ENCODE results near the gene DNAL1. TPM values are rescaled to one million over a fixed set of nuclear protein-coding genes. Genes with fewer than 3 reads are reported as not detected.
"Not testable (repeated sequence)": the region's sequence is repeated elsewhere in the genome, so short reads cannot be mapped to it uniquely, and the experiment has no call there.

The DNAL1 gene
- total RNA-seq, 2 donors from 2014 or later: 22.9 to 30.5 TPM

DNA sequence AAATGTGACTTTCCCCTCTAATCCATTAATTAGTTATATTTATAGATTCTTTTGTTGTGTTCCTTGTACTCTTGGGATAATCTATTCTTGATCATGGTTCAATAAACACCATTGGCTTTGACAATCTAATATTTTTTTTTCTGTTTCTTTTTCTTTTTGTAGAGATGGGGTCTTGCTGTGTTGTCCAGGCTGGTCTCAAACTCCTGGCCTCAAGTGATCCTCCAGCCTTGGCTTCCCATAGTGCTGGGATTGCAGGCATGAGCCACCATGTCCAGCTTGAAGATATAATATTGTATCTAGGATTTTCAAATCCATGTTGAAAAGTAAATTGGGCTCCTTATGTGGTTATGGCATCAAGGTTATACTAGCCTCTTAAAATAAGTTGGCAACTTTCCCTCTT, 6.2 kb downstream of the DNAL1 start:
- no peaks in the 10 kb centered on the region for H3K4me1 Mint-ChIP-seq
- H3K27me3 Mint-ChIP-seq (ENCODE audit: insufficient read depth): no peaks in the 10 kb centered on the region
- no peak for DNase-seq
- no peak overlapping the region for H3K9ac ChIP-seq (ENCODE audit: extremely low read depth, low read length, poor library complexity, severe bottlenecking)
- H3K4me1 ChIP-seq (ENCODE audit: control insufficient read depth, insufficient read depth, low read length): no peaks in the 10 kb centered on the region
- TF ChIP-seq, protein P1, sequence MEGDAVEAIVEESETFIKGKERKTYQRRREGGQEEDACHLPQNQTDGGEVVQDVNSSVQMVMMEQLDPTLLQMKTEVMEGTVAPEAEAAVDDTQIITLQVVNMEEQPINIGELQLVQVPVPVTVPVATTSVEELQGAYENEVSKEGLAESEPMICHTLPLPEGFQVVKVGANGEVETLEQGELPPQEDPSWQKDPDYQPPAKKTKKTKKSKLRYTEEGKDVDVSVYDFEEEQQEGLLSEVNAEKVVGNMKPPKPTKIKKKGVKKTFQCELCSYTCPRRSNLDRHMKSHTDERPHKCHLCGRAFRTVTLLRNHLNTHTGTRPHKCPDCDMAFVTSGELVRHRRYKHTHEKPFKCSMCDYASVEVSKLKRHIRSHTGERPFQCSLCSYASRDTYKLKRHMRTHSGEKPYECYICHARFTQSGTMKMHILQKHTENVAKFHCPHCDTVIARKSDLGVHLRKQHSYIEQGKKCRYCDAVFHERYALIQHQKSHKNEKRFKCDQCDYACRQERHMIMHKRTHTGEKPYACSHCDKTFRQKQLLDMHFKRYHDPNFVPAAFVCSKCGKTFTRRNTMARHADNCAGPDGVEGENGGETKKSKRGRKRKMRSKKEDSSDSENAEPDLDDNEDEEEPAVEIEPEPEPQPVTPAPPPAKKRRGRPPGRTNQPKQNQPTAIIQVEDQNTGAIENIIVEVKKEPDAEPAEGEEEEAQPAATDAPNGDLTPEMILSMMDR (conservative IDR thresholded peaks at IDR 0.05): no peak
- no peak overlapping the region for H3K4me3 Mint-ChIP-seq
- H3K4me3 ChIP-seq (ENCODE audit: low read length): no peak overlapping the region
- H3K9me3 Mint-ChIP-seq: no peaks in the 10 kb centered on the region
- H3K36me3 Mint-ChIP-seq (ENCODE audit: low read depth): peaks cover 37% of the 10 kb centered on the region
- H3K27me3 ChIP-seq (ENCODE audit: control insufficient read depth, insufficient read depth, low read length, poor library complexity, severe bottlenecking): no peaks in the 10 kb centered on the region
- H3K36me3 ChIP-seq (ENCODE audit: control insufficient read depth, insufficient read depth, low read length): peaks cover 31% of the 10 kb centered on the region
- H3K27ac Mint-ChIP-seq: no peak overlapping the region
- no peaks in the 10 kb centered on the region for H3K9me3 ChIP-seq (ENCODE audit: control insufficient read depth, low read length)
- no peak overlapping the region for H3K27ac ChIP-seq (ENCODE audit: low read depth, low read length)

DNA sequence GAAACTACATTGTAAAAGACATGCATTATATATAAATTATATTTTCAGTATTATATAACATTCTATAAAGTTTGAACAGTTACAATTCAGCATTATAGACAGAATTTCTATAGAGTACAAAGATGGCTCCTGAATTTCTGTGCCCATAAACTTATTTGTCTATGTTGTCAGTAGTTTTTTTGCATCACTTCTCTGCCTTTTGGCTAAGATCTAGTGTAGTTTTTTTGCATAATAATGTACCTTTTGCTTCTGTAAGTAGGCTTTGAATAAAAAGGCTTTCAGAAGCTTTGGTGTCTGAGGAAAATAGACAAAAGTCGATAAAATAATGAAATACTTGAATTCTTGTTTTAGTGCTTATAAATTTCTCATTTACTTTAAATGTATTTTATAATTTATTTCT, 11.1 kb downstream of the DNAL1 start:
- H3K36me3 Mint-ChIP-seq (ENCODE audit: low read depth): peaks cover 44% of the 10 kb centered on the region

DNA sequence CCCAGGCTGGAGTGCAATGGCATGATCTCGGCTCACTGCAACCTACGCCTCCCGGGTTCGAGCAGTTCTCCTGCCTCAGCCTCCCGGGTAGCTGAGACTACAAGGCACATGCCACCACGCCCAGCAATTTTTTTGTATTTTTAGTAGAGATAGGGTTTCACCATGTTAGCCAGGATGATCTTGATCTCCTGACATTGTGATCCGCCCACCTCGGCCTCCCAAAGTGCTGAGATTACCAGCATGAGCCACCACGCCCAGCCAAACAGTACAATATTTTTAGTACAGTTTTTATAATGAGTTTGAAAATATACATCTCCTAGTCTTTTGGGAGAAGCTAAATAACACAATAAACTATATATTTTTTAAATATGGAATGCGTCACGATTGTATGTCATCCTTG, 14.4 kb downstream of the DNAL1 start:
- H3K27ac Mint-ChIP-seq; DNase-seq; H3K4me3 ChIP-seq (ENCODE audit: low read length); H3K27me3 Mint-ChIP-seq (ENCODE audit: insufficient read depth); H3K9ac ChIP-seq (ENCODE audit: extremely low read depth, low read length, poor library complexity, severe bottlenecking); H3K9me3 Mint-ChIP-seq; H3K27me3 ChIP-seq (ENCODE audit: control insufficient read depth, insufficient read depth, low read length, poor library complexity, severe bottlenecking); H3K4me1 ChIP-seq (ENCODE audit: control insufficient read depth, insufficient read depth, low read length); H3K4me3 Mint-ChIP-seq; H3K27ac ChIP-seq (ENCODE audit: low read depth, low read length): not testable (repeated sequence)
- H3K9me3 ChIP-seq (ENCODE audit: control insufficient read depth, low read length): peaks cover 14% of the 10 kb centered on the region
- whole genome bisulfite sequencing, 2 experiments (ENCODE audit: insufficient coverage in 1 of 2, insufficient read length in 1 of 2): 92 to 97% methylated on average over 8 to 11 of the region's 11 CpGs
- peaks cover 10% of the 10 kb centered on the region for H3K4me1 Mint-ChIP-seq
- H3K36me3 ChIP-seq (ENCODE audit: control insufficient read depth, insufficient read depth, low read length): peaks cover 41% of the 10 kb centered on the region
- peaks cover 37% of the 10 kb centered on the region for H3K36me3 Mint-ChIP-seq (ENCODE audit: low read depth)

More for the DNA sequence above, 11.1 kb downstream of the DNAL1 start:
- Mint-ChIP-seq H3K9me3 (no peaks in the 10 kb centered on the region), H3K27me3 (ENCODE audit: insufficient read depth) (no peaks in the 10 kb centered on the region), H3K27ac (no peak overlapping the region), H3K4me1 (no peaks in the 10 kb centered on the region), H3K4me3 (no peak overlapping the region)
- Histone ChIP-seq H3K36me3 (ENCODE audit: control insufficient read depth, insufficient read depth, low read length) (peaks cover 45% of the 10 kb centered on the region), H3K27ac (ENCODE audit: low read depth, low read length) (no peak overlapping the region), H3K4me1 (ENCODE audit: control insufficient read depth, insufficient read depth, low read length) (no peaks in the 10 kb centered on the region), H3K9me3 (ENCODE audit: control insufficient read depth, low read length) (peaks cover 3% of the 10 kb centered on the region), H3K9ac (ENCODE audit: extremely low read depth, low read length, poor library complexity, severe bottlenecking) (no peak overlapping the region), H3K4me3 (ENCODE audit: low read length) (no peak overlapping the region), H3K27me3 (ENCODE audit: control insufficient read depth, insufficient read depth, low read length, poor library complexity, severe bottlenecking) (no peaks in the 10 kb centered on the region)
- DNase-seq: no peak
- TF ChIP-seq, protein P1 (conservative IDR thresholded peaks at IDR 0.05): no peak
- WGBS, 2 experiments (ENCODE audit: insufficient coverage in 1 of 2, insufficient read length in 1 of 2): 83% methylated on average over 1 of the region's 1 CpG; no CpG with 5 or more reads in 1 of the 2 experiments

DNA sequence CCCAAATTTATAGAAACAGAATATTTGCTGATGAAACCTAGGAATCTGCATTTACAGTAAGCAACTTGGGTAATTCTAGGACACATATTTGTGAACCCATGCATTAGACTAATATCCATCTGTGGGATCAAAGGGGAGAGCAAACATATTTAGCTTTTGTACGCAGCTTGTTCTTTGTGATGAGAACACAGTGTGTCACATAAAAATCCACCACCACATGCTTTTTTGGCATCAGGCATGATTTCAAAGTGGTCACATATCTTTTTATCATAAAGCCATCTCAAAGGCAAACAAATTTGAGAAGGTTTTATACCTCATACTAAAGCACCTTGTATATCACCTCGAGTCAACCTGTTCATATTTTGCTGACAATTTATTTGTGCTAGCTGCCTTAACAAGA, 15.7 kb downstream of the DNAL1 start:
- no peak overlapping the region for H3K27ac ChIP-seq (ENCODE audit: low read depth, low read length)
- no peak overlapping the region for H3K27ac Mint-ChIP-seq
- peaks cover 11% of the 10 kb centered on the region for H3K4me1 Mint-ChIP-seq
- TF ChIP-seq, protein P1 (conservative IDR thresholded peaks at IDR 0.05): no peak
- no peak overlapping the region for H3K9ac ChIP-seq (ENCODE audit: extremely low read depth, low read length, poor library complexity, severe bottlenecking)
- no peaks in the 10 kb centered on the region for H3K27me3 Mint-ChIP-seq (ENCODE audit: insufficient read depth)
- peaks cover 37% of the 10 kb centered on the region for H3K36me3 ChIP-seq (ENCODE audit: control insufficient read depth, insufficient read depth, low read length)
- no peak overlapping the region for H3K4me3 Mint-ChIP-seq
- H3K9me3 Mint-ChIP-seq: peaks cover 5% of the 10 kb centered on the region
- WGBS, 2 experiments (ENCODE audit: insufficient coverage in 1 of 2, insufficient read length in 1 of 2): 93 to 100% methylated on average over 2 of the region's 2 CpGs
- peaks cover 14% of the 10 kb centered on the region for H3K9me3 ChIP-seq (ENCODE audit: control insufficient read depth, low read length)
- no peak overlapping the region for H3K4me3 ChIP-seq (ENCODE audit: low read length)
- H3K27me3 ChIP-seq (ENCODE audit: control insufficient read depth, insufficient read depth, low read length, poor library complexity, severe bottlenecking): no peaks in the 10 kb centered on the region
- no peak for DNase-seq
- peaks cover 34% of the 10 kb centered on the region for H3K36me3 Mint-ChIP-seq (ENCODE audit: low read depth)
- H3K4me1 ChIP-seq (ENCODE audit: control insufficient read depth, insufficient read depth, low read length): no peaks in the 10 kb centered on the region

All from endodermal cell (in vitro differentiated cells).